ENCODE results near the gene MOB3A.
"Not testable (repeated sequence)": the region's sequence is repeated elsewhere in the genome, so short reads cannot be mapped to it uniquely, and the experiment has no call there.

DNA sequence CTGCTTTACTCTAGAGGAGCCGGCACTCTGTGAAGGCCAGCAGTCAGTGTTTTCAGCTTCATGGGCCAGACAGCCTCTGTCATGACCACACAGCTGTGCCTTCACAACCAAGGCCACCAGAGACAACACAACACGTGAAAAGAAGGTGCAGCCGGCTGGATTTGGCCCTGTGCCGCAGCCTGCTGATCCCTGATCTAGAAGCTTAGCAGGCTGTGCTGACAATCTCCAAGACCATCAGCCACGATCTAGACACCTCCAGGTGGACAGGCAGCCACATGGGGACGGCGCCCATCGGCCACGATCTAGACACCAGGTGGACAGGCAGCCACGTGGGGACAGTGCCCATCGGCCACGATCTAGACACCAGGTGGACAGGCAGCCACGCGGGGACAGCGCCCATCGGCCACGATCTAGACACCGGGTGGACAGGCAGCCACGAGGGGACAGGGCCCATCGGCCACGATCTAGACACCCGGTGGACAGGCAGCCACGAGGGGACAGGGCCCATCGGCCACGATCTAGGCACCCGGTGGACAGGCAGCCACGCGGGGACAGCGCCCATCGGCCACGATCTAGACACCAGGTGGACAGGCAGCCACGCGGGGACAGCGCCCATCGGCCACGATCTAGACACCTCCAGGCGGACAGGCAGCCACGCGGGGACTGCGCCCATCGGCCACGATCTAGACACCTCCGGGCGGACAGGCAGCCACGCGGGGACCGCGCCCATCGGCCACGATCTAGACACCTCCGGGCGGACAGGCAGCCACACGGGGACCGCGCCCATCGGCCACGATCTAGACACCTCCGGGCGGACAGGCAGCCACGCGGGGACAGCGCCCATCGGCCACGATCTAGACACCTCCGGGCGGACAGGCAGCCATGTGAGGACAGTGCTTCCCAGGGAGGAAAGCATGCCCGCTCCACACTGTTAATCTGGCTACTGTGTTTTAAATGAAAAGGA lies 35.2 kb upstream of the MOB3A start:
- not testable (repeated sequence) for TF ChIP-seq EZH2 (IDR thresholded peaks at IDR 0.05; ENCODE audit: low read depth, unreplicated experiment); CTCF (conservative IDR thresholded peaks at IDR 0.05; ENCODE audit: low read depth in 2 of 2); STAT1 (IDR thresholded peaks at IDR 0.05; ENCODE audit: unreplicated experiment); EZH2phosphoT487 (IDR thresholded peaks at IDR 0.05; ENCODE audit: unreplicated experiment); POLR2AphosphoS5 (IDR thresholded peaks at IDR 0.05; ENCODE audit: low read depth); JUNB (IDR thresholded peaks at IDR 0.05; ENCODE audit: unreplicated experiment); CREB1 (CRISPR knock-in tag; IDR thresholded peaks at IDR 0.05; ENCODE audit: low read depth); ZNF114 (CRISPR knock-in tag; IDR thresholded peaks at IDR 0.05)
- TF ChIP-seq, protein P1, sequence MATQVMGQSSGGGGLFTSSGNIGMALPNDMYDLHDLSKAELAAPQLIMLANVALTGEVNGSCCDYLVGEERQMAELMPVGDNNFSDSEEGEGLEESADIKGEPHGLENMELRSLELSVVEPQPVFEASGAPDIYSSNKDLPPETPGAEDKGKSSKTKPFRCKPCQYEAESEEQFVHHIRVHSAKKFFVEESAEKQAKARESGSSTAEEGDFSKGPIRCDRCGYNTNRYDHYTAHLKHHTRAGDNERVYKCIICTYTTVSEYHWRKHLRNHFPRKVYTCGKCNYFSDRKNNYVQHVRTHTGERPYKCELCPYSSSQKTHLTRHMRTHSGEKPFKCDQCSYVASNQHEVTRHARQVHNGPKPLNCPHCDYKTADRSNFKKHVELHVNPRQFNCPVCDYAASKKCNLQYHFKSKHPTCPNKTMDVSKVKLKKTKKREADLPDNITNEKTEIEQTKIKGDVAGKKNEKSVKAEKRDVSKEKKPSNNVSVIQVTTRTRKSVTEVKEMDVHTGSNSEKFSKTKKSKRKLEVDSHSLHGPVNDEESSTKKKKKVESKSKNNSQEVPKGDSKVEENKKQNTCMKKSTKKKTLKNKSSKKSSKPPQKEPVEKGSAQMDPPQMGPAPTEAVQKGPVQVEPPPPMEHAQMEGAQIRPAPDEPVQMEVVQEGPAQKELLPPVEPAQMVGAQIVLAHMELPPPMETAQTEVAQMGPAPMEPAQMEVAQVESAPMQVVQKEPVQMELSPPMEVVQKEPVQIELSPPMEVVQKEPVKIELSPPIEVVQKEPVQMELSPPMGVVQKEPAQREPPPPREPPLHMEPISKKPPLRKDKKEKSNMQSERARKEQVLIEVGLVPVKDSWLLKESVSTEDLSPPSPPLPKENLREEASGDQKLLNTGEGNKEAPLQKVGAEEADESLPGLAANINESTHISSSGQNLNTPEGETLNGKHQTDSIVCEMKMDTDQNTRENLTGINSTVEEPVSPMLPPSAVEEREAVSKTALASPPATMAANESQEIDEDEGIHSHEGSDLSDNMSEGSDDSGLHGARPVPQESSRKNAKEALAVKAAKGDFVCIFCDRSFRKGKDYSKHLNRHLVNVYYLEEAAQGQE (IDR thresholded peaks at IDR 0.05; ENCODE audit: unreplicated experiment): not testable (repeated sequence)
